Uterus (tissue), 4 donors: ENCODE measurements around the gene ZNF3. TPM values are rescaled to one million over a fixed set of nuclear protein-coding genes. Genes with fewer than 3 reads are reported as not detected.

Source experiments
- DNase-seq, 2 donors: peaks; one replicate each; pipeline ENCODE4 v3.0.0-alpha.2; 2019 to 2020
- H3K27ac ChIP-seq, 2 donors: fragments of 200-600 bp; sonication (generic); 1 replicate in 1 of 2; 2 replicates in 1 of 2; pipeline ENCODE4 v1.5.1; 2016 to 2018
- H3K27me3 ChIP-seq, 2 donors: fragments of 200-600 bp; sonication (generic); one replicate each; pipeline ENCODE4 v1.5.1; 2018 to 2019; ENCODE audit warnings: control low read depth in 1 of 2
- H3K36me3 ChIP-seq, 2 donors: fragments of 200-600 bp; sonication (generic); one replicate each; pipeline ENCODE4 v1.5.1; 2019; ENCODE audit warnings: control low read depth in 1 of 2
- H3K4me1 ChIP-seq, 2 donors: fragments of 200-600 bp; sonication (generic); one replicate each; pipeline ENCODE4 v1.5.1; 2018 to 2019; ENCODE audit warnings: control low read depth in 1 of 2
- H3K4me3 ChIP-seq, 2 donors: fragments of 200-600 bp; sonication (generic); 1 replicate in 1 of 2; 2 replicates in 1 of 2; pipeline ENCODE4 v1.5.1; 2018 to 2019; ENCODE audit warnings: mild to moderate bottlenecking in 1 of 2
- H3K9me3 ChIP-seq, 2 donors: fragments of 200-600 bp; sonication (generic); one replicate each; pipeline ENCODE4 v1.5.1; 2019; ENCODE audit warnings: control low read depth in 1 of 2
- CTCF ChIP-seq, 4 experiments: fragments of 200-600 bp in 2 of 4; fragments of 450-650 bp in 2 of 4; sonication (generic) in 2 of 4; IDR thresholded peaks; one replicate each; pipeline ENCODE4 v1.5.1; 2016 to 2019; ENCODE audit warnings: antibody characterized with exemption in 4 of 4, mild to moderate bottlenecking in 2 of 4, moderate library complexity in 1 of 4
- POLR2A ChIP-seq, 2 donors: fragments of 450-650 bp; IDR thresholded peaks; one replicate each; pipeline ENCODE4 v1.6.1; 2016; ENCODE audit warnings: antibody characterized with exemption in 2 of 2, mild to moderate bottlenecking in 1 of 2, moderate library complexity in 1 of 2
- intact Hi-C: fragments of 100-400 bp; cut with DNase I; formaldehyde crosslinking; loops from one replicate; pipeline ENCODE4 v1.15.1; 2023; ENCODE audit warnings: low total_unique reads
- total RNA-seq, 4 donors: library from RNA; depleted of rRNA in 3 of 4; stranded (reverse); fragments of >200 nt in 3 of 4; gene quantifications; one replicate each; pipeline versions ENCODE4 v1.1.0 to v1.2.4, GENCODE V29; 2014 to 2023
- donor health status: DM: yes; HTN: yes; CAD: no.

Gene ZNF3
- total RNA-seq, 4 donors from 2014 or later = 10.9 to 69.4 (median 50.3) TPM

GRCh38 chr7:100126931-100127865, 45.7 kb upstream of the ZNF3 start, which contains the start of gene MBLAC1:
Gene MBLAC1 (plus strand): TSS chr7:100126967. CDS start chr7:100127396, 429 bp downstream.
- TF ChIP-seq POLR2A (IDR thresholded peaks at IDR 0.05) (peak in 1 of 2 donors; percentile 42), CTCF (IDR thresholded peaks at IDR 0.05) (peak in 2 of 4 experiments; percentile 3 to 8)
- intact Hi-C loops = loop anchor here (2.0 kb wide), 1 partner anchor 46 kb away; the partner anchor contains the start of gene ZNF3
- Histone ChIP-seq H3K27ac (peak within 1 kb of the TSS; percentile 89 to 93), H3K27me3 (no peaks in the 10 kb centered on the region), H3K4me1 (peaks cover 0 to 3% of the 10 kb centered on the region in 2 donors), H3K9me3 (no peaks in the 10 kb centered on the region), H3K36me3 (no peaks in the 10 kb centered on the region), H3K4me3 (peak within 1 kb of the TSS; percentile 50 to 51)
- DNase-seq = peak; percentile 91 to 93

- H3K27me3 ChIP-seq = no peaks in the 10 kb centered on the region
- intact Hi-C loops = loop anchor here (2.0 kb wide), 1 partner anchor 46 kb away; the partner anchor contains the start of gene ZNF3
- peak overlapping the region; percentile 50 to 51 for H3K4me3 ChIP-seq
- no peak for DNase-seq
- peaks cover 0 to 3% of the 10 kb centered on the region in 2 donors for H3K4me1 ChIP-seq
- no peaks in the 10 kb centered on the region for H3K36me3 ChIP-seq
- H3K9me3 ChIP-seq = no peaks in the 10 kb centered on the region
- peak in 1 of 4 experiments; percentile 13 for TF ChIP-seq CTCF (IDR thresholded peaks at IDR 0.05)
- TF ChIP-seq POLR2A (IDR thresholded peaks at IDR 0.05) = no peak
- peak overlapping the region; percentile 89 to 93 for H3K27ac ChIP-seq
Observed at GRCh38 chr7:100126239-100126930, 44.9 kb upstream of the ZNF3 start.

GRCh38 chr7:100124301-100125230, 43.0 kb upstream of the ZNF3 start:
- H3K4me1 ChIP-seq = peaks cover 6 to 7% of the 10 kb centered on the region in 2 donors
- DNase-seq = no peak
- intact Hi-C loops = no loop called here
- H3K4me3 ChIP-seq = no peak overlapping the region
- H3K27me3 ChIP-seq = no peaks in the 10 kb centered on the region
- TF ChIP-seq CTCF (IDR thresholded peaks at IDR 0.05) = no peak
- TF ChIP-seq POLR2A (IDR thresholded peaks at IDR 0.05) = no peak
- no peak overlapping the region for H3K27ac ChIP-seq
- no peaks in the 10 kb centered on the region for H3K36me3 ChIP-seq
- H3K9me3 ChIP-seq = no peaks in the 10 kb centered on the region

- peaks cover 4 to 6% of the 10 kb centered on the region in 2 donors for H3K4me1 ChIP-seq
- H3K4me3 ChIP-seq = no peak overlapping the region
- no peak overlapping the region for H3K27ac ChIP-seq
- no peaks in the 10 kb centered on the region for H3K9me3 ChIP-seq
- no peak for TF ChIP-seq POLR2A (IDR thresholded peaks at IDR 0.05)
- TF ChIP-seq CTCF (IDR thresholded peaks at IDR 0.05) = no peak
- intact Hi-C loops = no loop called here
- no peaks in the 10 kb centered on the region for H3K36me3 ChIP-seq
- H3K27me3 ChIP-seq = no peaks in the 10 kb centered on the region
- no peak for DNase-seq
Observed at GRCh38 chr7:100122568-100122967, 41.0 kb upstream of the ZNF3 start.
